ENCODE results near the gene MPDZ.

GRCh38 chr9:13082796-13083195 lies 196.7 kb downstream of the MPDZ start:
- no peak for TF ChIP-seq ZNF274 (IDR thresholded peaks at IDR 0.05; ENCODE audit: low read depth, low read length)
- TF ChIP-seq YY1 (IDR thresholded peaks at IDR 0.05; ENCODE audit: insufficient read depth, insufficient read length): no peak

All from NT2/D1 (cell line).